RWPE1 (cell line): ENCODE results near the gene RAB17.

Source experiments
- CTCF ChIA-PET: fragments of 350-600 bp; sonication (Branson Sonifier 250); formaldehyde crosslinking; extraction: SDS; loops from one replicate; lab custom pipeline; 2021; lab: Yijun Ruan, JAX
- POLR2A ChIA-PET: fragments of 400-600 bp; formaldehyde crosslinking; extraction: SDS; loops from one replicate; lab custom pipeline; 2020; ENCODE audit warnings: antibody characterized with exemption; ENCODE audit not compliant: low non-redundant PET; lab: Yijun Ruan, JAX
- DNase-seq: peaks from one replicate; pipeline ENCODE4 v3.0.0; 2012; ENCODE audit warnings: low spot score
- H3K27ac ChIP-seq: fragments of 450-650 bp; 2 replicates; pipeline ENCODE4 v1.5.1; 2017
- TF ChIP-seq, protein P1 (sequence below): fragments of 450-650 bp; conservative IDR thresholded peaks from 2 replicates; pipeline ENCODE4 v1.5.1; 2017; ENCODE audit warnings: low read depth, mild to moderate bottlenecking

Gene RAB17

DNA sequence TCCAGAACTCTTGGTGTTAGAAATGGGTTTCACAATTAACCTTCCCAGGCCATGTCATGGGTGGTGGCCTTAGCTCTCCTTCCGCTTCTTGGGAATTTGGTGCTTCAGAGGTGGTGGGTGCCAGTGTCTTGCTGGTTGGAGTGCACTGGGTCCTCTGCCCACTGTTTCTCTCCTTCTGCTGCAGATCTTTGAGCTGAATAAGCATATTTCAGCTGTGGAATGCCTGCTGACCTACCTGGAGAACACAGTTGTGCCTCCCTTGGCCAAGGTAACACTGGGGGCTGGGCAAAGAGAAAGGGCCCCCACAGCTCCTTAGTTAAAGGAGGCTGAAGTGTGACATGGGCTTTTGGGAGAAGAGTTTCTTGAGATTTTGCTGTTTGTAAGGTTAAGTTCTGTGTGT lies 56.2 kb downstream of the RAB17 start:
- CTCF ChIA-PET = no interaction called here
- TF ChIP-seq, protein P1, sequence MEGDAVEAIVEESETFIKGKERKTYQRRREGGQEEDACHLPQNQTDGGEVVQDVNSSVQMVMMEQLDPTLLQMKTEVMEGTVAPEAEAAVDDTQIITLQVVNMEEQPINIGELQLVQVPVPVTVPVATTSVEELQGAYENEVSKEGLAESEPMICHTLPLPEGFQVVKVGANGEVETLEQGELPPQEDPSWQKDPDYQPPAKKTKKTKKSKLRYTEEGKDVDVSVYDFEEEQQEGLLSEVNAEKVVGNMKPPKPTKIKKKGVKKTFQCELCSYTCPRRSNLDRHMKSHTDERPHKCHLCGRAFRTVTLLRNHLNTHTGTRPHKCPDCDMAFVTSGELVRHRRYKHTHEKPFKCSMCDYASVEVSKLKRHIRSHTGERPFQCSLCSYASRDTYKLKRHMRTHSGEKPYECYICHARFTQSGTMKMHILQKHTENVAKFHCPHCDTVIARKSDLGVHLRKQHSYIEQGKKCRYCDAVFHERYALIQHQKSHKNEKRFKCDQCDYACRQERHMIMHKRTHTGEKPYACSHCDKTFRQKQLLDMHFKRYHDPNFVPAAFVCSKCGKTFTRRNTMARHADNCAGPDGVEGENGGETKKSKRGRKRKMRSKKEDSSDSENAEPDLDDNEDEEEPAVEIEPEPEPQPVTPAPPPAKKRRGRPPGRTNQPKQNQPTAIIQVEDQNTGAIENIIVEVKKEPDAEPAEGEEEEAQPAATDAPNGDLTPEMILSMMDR = no peak
- no peak for DNase-seq
- POLR2A ChIA-PET = no interaction called here
- H3K27ac ChIP-seq = no peak overlapping the region

DNA sequence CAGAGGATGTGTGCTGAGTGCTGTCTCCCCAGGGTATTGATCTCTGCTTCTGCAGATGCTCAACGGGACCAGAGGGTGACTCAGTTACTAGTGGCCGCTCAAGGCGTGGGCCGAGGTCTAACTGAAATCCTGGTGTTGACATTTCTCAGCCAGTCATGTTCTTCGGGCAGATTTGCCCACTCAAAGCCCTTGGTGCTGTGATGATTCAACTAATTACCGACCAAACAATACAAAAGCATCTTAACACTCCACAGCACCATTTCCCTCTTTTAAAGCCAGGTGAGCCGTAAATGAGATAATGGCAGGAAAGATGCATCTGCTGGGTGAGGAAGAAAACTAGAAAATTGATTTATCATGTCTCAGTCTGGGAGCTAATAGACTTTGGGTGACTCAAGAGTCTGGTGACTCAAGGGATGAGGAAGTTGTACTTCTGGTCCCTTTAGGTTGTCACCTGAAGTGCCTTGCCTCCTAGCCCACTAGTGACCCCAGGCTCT lies 56.8 kb downstream of the RAB17 start:
- POLR2A ChIA-PET = no interaction called here
- peak; percentile 47 for DNase-seq
- no peak overlapping the region for H3K27ac ChIP-seq
- TF ChIP-seq, protein P1 = no peak
- CTCF ChIA-PET = interaction anchor here (0.8 kb wide), 1 partner anchor 337 kb away, joined by 8 read pairs; no protein-coding TSS in a partner anchor

DNA sequence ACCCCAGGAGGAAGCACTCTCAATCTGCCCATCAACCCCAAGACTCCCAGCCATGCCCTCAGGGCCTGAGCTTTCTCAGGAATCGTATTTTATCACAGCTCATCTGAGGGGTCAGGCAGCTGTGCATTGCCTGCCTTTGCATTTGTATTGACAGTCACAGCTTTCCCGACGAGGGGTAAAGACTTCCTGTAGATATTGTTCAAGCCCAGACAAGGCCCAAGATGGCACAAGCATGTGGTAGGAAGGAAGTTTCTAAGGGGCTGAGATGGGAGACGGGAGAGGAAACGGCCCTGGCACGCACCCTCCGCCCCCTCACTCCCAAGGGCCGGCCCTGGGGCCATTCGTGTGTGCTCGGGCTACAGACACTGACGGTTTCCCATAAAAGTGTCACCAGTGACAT lies 58.4 kb downstream of the RAB17 start:
- TF ChIP-seq, protein P1 = no peak

DNA sequence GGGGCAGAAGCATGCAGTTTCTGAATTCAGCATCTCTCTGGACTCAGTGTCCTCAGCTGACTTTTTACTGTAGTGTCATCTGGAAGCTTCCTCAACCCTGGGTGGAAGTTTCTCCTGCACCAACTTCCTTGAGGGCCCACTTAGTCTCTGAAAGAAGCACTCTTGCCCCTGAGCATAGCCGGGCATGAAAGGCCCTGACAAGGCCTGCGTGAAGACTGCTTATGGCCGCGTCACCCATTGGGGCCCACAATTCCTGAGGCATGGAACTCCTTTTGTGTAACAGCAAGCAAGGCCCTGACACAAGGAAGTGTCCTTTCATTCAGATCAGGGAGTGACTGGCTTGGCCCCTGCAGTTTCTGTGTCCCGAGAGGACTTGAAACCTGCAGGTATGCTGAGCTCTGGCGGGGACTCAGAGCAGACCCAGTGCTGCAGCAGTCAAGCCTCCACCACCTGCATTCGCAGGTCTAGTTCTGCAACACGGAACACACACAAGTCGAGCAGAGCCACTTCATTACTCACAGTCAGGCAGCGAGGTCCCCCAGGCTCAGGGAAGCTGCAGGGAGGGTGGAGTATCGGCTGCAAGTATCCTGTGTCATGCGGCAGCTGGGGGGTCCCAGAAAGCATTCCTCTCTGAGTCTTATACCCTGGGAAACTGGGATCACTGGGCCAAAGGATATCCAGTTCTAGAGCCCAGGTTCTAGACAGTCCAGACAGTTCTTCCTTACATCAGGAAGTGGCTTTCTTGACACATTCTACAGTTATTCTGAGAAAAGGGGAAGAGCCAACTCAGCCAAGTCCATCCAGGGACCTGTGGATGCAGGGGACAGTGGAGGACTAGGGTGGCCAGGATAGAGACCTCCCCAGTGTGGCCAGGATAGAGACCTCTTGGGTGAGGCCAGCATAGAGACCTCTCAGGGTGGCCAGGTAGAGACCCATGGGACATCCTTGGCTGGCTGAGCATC lies 59.8 kb downstream of the RAB17 start:
- POLR2A ChIA-PET = no interaction called here
- DNase-seq = no peak

More for the DNA sequence above, 58.4 kb downstream of the RAB17 start:
- ChIA-PET POLR2A (no interaction called here), CTCF (interaction anchor here (0.7 to 1.4 kb wide), 3 partner anchors 19 to 82 kb away, joined by 3 to 5 read pairs (median 4); no protein-coding TSS in a partner anchor)
- H3K27ac ChIP-seq = peak overlapping the region; percentile 69
- peak; percentile 20 for DNase-seq

DNA sequence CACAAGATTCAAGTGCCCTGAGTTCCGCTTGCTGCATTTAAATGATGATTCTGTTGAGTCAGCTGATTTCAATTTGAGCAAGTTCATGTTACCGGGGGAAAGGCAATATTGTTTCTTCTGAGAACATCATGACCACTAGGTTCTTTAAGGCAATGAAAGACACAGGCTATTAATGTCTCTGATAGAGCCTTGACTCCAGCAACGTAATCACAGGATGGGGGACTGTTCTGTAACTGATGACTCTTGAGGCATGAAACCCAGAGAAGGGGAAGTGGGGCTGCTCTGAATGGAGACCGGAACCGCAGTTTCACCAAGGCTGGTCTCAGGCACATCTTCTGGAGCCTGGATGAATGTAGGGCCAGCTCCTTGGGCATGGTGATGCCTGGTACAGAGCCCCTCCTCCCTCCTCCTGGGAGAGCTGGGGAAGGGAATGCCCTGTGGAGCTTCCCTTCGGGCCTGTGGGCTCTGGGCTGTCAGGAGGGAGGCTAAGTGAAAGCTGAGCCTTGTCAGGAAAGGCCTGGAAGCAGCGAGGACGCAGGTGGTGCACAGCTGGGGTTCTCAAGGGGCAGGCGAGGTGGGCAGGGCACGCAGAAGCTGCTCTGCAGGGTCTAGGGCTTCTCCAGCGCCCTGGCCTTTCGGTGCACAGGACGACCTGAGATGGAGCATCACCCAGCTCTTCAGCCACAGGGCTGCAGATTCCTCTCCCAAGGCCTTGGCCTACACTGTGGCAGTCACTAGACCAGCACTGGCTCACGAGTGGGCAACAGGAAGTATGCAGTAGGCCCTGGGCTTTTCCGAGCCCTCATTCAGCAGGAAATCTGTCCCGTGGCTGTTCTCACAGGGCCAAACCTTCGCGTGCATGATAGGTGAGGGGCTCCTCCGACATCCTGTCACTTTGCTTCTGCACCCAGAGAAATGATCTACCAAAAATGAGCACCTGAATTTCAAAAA lies 60.8 kb downstream of the RAB17 start:
- POLR2A ChIA-PET = no interaction called here
- CTCF ChIA-PET = no interaction called here
- DNase-seq = no peak
- no peak overlapping the region for H3K27ac ChIP-seq
- TF ChIP-seq, protein P1 = no peak

More for the DNA sequence above, 59.8 kb downstream of the RAB17 start:
- H3K27ac ChIP-seq = no peak overlapping the region; the same call in 1 of the 2 replicates
- CTCF ChIA-PET = interaction anchor here (1.4 kb wide), 1 partner anchor 41 kb away, joined by 5 read pairs; no protein-coding TSS in a partner anchor
- TF ChIP-seq, protein P1 = no peak
